ENCODE measurements around the gene SLC37A2.
"Not testable (repeated sequence)": the region's sequence is repeated elsewhere in the genome, so short reads cannot be mapped to it uniquely, and the experiment has no call there.

Gene SLC37A2

GRCh38 chr11:125062931-125063428 is at the start of gene SLC37A2:
TSS of gene SLC37A2 (plus strand) at chr11:125063305. CDS start at chr11:125063368, 63 bp downstream.
- peak; percentile 29 for TF ChIP-seq CTCF (IDR thresholded peaks at IDR 0.05)
- TF ChIP-seq ZFX (IDR thresholded peaks at IDR 0.05; ENCODE audit: borderline replicate concordance): no peak

GRCh38 chr11:125016413-125016812 is 46.7 kb upstream of the SLC37A2 start:
- TF ChIP-seq ZFX (IDR thresholded peaks at IDR 0.05; ENCODE audit: borderline replicate concordance): no peak
- TF ChIP-seq CTCF (IDR thresholded peaks at IDR 0.05): no peak
- H3K27ac ChIP-seq: no peak overlapping the region

More at GRCh38 chr11:125062931-125063428, at the start of gene SLC37A2:
- H3K27ac ChIP-seq: no peak within 1 kb of the TSS

- TF ChIP-seq ZFX (IDR thresholded peaks at IDR 0.05; ENCODE audit: borderline replicate concordance): no peak
- TF ChIP-seq CTCF (IDR thresholded peaks at IDR 0.05): no peak
- H3K27ac ChIP-seq: no peak overlapping the region
Observed at GRCh38 chr11:125020342-125020741, 42.8 kb upstream of the SLC37A2 start.

GRCh38 chr11:125022551-125022950 is 40.6 kb upstream of the SLC37A2 start:
- no peak overlapping the region for H3K27ac ChIP-seq
- no peak for TF ChIP-seq ZFX (IDR thresholded peaks at IDR 0.05; ENCODE audit: borderline replicate concordance)
- TF ChIP-seq CTCF (IDR thresholded peaks at IDR 0.05): no peak

- TF ChIP-seq ZFX (IDR thresholded peaks at IDR 0.05; ENCODE audit: borderline replicate concordance): no peak
- no peak for TF ChIP-seq CTCF (IDR thresholded peaks at IDR 0.05)
- H3K27ac ChIP-seq: no peak overlapping the region
Observed at GRCh38 chr11:125025968-125026367, 37.1 kb upstream of the SLC37A2 start.

GRCh38 chr11:125029431-125029830 is 33.7 kb upstream of the SLC37A2 start:
- H3K27ac ChIP-seq: not testable (repeated sequence)

GRCh38 chr11:125036933-125037332 is 26.2 kb upstream of the SLC37A2 start:
- TF ChIP-seq ZFX (IDR thresholded peaks at IDR 0.05; ENCODE audit: borderline replicate concordance) (no peak), CTCF (IDR thresholded peaks at IDR 0.05) (no peak)
- H3K27ac ChIP-seq: no peak overlapping the region

GRCh38 chr11:125049164-125049792 is 13.8 kb upstream of the SLC37A2 start:
- TF ChIP-seq CTCF (IDR thresholded peaks at IDR 0.05) (no peak), ZFX (IDR thresholded peaks at IDR 0.05; ENCODE audit: borderline replicate concordance) (no peak)
- no peak overlapping the region for H3K27ac ChIP-seq

All from 22Rv1 (cell line).